ENCODE measurements around the gene GALNT2. TPM values are rescaled to one million over a fixed set of nuclear protein-coding genes. Genes with fewer than 3 reads are reported as not detected.

The GALNT2 gene
- total and polyA plus RNA-seq, 12 donors, result 9.7 to 35.1 (median 25.8) TPM

DNA sequence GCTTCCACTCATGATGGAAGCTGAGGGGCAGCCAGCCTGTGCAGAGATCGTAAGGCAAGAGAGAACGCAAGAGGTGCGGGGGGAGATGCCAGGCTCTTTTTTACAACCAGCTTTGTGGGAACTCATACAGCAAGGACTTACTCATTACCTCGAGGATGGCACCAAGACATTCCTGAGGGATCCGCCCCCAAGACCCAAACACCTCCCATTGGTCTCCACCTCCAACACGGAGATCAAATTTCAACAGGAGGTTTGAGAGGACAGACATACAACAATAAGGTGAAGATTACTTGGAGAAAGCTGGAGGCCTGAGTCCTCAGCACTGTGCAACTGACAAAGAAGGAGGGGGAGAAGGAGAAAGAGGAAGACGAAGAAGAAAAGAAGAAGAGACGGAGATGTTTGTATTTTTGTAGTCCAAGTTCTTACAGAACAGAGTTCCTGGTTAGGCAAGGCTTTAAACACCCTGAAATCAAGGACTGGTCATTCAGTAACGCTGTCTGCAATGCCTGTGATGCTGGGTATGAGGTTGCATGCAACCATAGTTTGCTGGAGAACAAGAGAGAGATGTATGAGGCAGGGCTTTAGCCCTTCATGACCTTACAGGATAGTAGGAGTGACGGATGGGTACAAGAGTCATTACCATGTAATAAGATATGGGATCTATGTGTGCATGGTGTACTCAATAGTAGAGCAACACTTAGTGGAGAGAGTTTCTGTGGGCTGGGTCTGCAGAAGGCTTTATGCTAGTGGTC, 19.7 kb upstream of the GALNT2 start:
- ATAC-seq (no peak), DNase-seq (no peak)
- Histone ChIP-seq H3K36me3 (no peaks in the 10 kb centered on the region), H3K27me3 (peaks cover 0 to 11% (median 2%) of the 10 kb centered on the region in 7 donors), H3K9me3 (no peaks in the 10 kb centered on the region), H3K4me1 (no peaks in the 10 kb centered on the region), H3K27ac (no peak overlapping the region), H3K4me3 (no peak overlapping the region)
- intact Hi-C loops (cut with DNase I), result no loop called here
- TF ChIP-seq, protein P1, sequence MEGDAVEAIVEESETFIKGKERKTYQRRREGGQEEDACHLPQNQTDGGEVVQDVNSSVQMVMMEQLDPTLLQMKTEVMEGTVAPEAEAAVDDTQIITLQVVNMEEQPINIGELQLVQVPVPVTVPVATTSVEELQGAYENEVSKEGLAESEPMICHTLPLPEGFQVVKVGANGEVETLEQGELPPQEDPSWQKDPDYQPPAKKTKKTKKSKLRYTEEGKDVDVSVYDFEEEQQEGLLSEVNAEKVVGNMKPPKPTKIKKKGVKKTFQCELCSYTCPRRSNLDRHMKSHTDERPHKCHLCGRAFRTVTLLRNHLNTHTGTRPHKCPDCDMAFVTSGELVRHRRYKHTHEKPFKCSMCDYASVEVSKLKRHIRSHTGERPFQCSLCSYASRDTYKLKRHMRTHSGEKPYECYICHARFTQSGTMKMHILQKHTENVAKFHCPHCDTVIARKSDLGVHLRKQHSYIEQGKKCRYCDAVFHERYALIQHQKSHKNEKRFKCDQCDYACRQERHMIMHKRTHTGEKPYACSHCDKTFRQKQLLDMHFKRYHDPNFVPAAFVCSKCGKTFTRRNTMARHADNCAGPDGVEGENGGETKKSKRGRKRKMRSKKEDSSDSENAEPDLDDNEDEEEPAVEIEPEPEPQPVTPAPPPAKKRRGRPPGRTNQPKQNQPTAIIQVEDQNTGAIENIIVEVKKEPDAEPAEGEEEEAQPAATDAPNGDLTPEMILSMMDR (IDR thresholded peaks at IDR 0.05), result no peak
- 63 to 66% methylated on average over 10 of the region's 10 CpGs for WGBS, 2 donors

DNA sequence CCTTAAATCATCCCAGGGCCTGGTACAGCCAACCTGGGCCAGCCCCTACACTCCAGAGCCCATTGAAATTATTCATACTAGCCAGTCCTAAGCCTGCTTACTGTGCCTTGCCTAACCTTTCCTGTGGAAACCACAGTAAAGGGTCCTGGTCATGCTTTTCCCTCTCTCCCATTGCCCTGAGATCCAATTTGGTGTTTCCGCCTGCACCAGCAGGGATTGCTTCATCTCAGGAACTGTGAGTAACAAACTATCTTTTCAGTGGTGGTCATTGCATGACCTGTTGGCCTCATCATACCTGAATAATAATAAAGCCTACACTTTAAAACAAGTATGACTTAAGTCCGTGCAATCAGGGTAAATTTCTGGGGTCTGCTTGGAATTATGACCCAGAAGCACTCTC, 18.7 kb upstream of the GALNT2 start:
- no peak overlapping the region for H3K4me3 ChIP-seq
- DNase-seq (no peak), ATAC-seq (no peak)
- H3K36me3 ChIP-seq, result no peaks in the 10 kb centered on the region
- no peaks in the 10 kb centered on the region for H3K4me1 ChIP-seq
- WGBS, 2 donors, result 91 to 100% methylated on average over 2 of the region's 2 CpGs
- no peaks in the 10 kb centered on the region for H3K9me3 ChIP-seq
- intact Hi-C loops (cut with DNase I), result no loop called here
- TF ChIP-seq, protein P1 (IDR thresholded peaks at IDR 0.05), result no peak
- H3K27me3 ChIP-seq, result peaks cover 0 to 11% (median 2%) of the 10 kb centered on the region in 7 donors
- no peak overlapping the region for H3K27ac ChIP-seq

DNA sequence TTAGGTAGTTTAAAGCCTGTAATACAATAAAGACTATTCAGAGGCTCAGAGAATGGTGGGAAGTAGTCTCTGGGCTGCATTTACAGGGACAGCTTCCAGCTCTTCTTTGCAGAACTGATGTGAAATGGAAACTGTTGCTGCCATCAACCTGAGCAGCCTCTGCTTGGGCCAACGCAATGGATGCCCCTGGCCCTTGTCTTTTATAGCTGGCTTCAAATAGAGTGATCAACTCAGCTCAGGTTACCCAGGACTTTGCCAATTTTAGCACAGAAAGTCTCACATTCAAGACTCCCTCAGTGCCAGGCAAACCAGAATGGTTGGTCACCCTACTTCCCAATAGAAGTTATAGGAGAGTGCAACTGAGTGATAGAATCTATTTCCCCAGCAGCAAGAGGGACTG, 18.1 kb upstream of the GALNT2 start:
- Histone ChIP-seq H3K4me3 (no peak overlapping the region), H3K27ac (no peak overlapping the region)
- TF ChIP-seq, protein P1 (IDR thresholded peaks at IDR 0.05), result no peak

DNA sequence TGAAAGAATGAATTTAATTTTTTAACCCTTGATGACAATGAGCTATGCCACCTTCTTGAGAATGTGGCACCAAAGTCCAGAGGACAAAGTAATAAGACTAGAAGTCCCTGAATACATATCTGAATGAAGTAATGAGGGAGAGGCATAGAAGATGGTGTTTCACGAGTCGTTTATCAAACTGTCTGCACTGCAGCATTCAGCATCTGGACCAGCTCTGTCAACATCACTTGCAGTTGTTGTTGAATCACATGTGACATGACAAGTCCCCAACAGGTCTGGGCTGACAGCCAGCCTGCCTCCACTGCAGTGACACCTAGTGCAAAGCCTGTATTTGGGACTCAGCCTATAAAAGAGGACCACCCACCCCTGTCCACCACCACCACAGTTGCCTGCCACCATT, 17.3 kb upstream of the GALNT2 start:
- intact Hi-C loops (cut with DNase I), result no loop called here
- 19 to 27% methylated on average over 2 of the region's 2 CpGs for WGBS, 2 donors
- Histone ChIP-seq H3K27me3 (peaks cover 0 to 10% (median 0%) of the 10 kb centered on the region in 7 donors), H3K9me3 (no peaks in the 10 kb centered on the region), H3K4me1 (no peaks in the 10 kb centered on the region), H3K27ac (no peak overlapping the region), H3K4me3 (no peak overlapping the region), H3K36me3 (no peaks in the 10 kb centered on the region)
- DNase-seq, result peak in 1 of 2 donors; percentile 23
- ATAC-seq, result no peak
- TF ChIP-seq, protein P1 (IDR thresholded peaks at IDR 0.05), result no peak

More for the DNA sequence above, 18.1 kb upstream of the GALNT2 start:
- no peak for DNase-seq
- Histone ChIP-seq H3K36me3 (no peaks in the 10 kb centered on the region), H3K9me3 (no peaks in the 10 kb centered on the region), H3K4me1 (no peaks in the 10 kb centered on the region), H3K27me3 (peaks cover 0 to 11% (median under 1%) of the 10 kb centered on the region in 7 donors)
- no peak for ATAC-seq
- intact Hi-C loops (cut with DNase I), result no loop called here
- 81 to 88% methylated on average over 1 of the region's 1 CpG for WGBS, 2 donors

Measured in heart right ventricle (tissue), 16 donors.